Neutrophil (primary cell): Measurements from ENCODE around the gene GP5.

ENCODE experiments used
- H3K27ac ChIP-seq: fragments of 200-600 bp; sonication (generic); 2 replicates; pipeline ENCODE4 v1.5.1; 2016; ENCODE audit warnings: mild to moderate bottlenecking, moderate library complexity
- H3K27me3 ChIP-seq: fragments of 200-600 bp; sonication (generic); 2 replicates; pipeline ENCODE4 v1.6.0; 2016; ENCODE audit warnings: mild to moderate bottlenecking
- H3K36me3 ChIP-seq: fragments of 200-600 bp; sonication (generic); 2 replicates; pipeline ENCODE4 v1.5.1; 2017
- H3K4me1 ChIP-seq, 2 experiments: fragments of 200-600 bp in 1 of 2; sonication (generic) in 1 of 2; 1 replicate in 1 of 2; 2 replicates in 1 of 2; pipeline versions ENCODE4 v1.5.1 to v1.6.1; 2013 to 2016; ENCODE audit warnings: low read depth in 1 of 2, low read length in 1 of 2, mild to moderate bottlenecking in 1 of 2, moderate library complexity in 1 of 2; ENCODE audit not compliant: control insufficient read depth in 1 of 2, insufficient read depth in 1 of 2
- H3K4me3 ChIP-seq, 2 experiments: fragments of 200-600 bp in 1 of 2; sonication (generic) in 1 of 2; 1 replicate in 1 of 2; 2 replicates in 1 of 2; pipeline ENCODE4 v1.5.1; 2013 to 2016; ENCODE audit warnings: low read depth in 1 of 2, low read length in 1 of 2, mild to moderate bottlenecking in 1 of 2, moderate library complexity in 1 of 2
- H3K9me3 ChIP-seq: fragments of 200-600 bp; sonication (generic); 2 replicates; pipeline ENCODE4 v1.5.1; 2016
- TF ChIP-seq, protein P1 (sequence below): fragments of 200-600 bp; sonication (generic); IDR thresholded peaks from 2 replicates; pipeline ENCODE4 v1.5.1; 2016; ENCODE audit warnings: antibody characterized with exemption

Gene GP5

GRCh38 chr3:194392576-194392975 is 6.5 kb downstream of the GP5 start:
- Histone ChIP-seq H3K4me3 (no peak overlapping the region), H3K4me1 (peaks cover 13 to 14% of the 10 kb centered on the region in 2 experiments), H3K36me3 (no peaks in the 10 kb centered on the region), H3K9me3 (no peaks in the 10 kb centered on the region), H3K27ac (no peak overlapping the region), H3K27me3 (peaks cover 85% of the 10 kb centered on the region)
- TF ChIP-seq, protein P1, sequence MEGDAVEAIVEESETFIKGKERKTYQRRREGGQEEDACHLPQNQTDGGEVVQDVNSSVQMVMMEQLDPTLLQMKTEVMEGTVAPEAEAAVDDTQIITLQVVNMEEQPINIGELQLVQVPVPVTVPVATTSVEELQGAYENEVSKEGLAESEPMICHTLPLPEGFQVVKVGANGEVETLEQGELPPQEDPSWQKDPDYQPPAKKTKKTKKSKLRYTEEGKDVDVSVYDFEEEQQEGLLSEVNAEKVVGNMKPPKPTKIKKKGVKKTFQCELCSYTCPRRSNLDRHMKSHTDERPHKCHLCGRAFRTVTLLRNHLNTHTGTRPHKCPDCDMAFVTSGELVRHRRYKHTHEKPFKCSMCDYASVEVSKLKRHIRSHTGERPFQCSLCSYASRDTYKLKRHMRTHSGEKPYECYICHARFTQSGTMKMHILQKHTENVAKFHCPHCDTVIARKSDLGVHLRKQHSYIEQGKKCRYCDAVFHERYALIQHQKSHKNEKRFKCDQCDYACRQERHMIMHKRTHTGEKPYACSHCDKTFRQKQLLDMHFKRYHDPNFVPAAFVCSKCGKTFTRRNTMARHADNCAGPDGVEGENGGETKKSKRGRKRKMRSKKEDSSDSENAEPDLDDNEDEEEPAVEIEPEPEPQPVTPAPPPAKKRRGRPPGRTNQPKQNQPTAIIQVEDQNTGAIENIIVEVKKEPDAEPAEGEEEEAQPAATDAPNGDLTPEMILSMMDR = no peak

DNA sequence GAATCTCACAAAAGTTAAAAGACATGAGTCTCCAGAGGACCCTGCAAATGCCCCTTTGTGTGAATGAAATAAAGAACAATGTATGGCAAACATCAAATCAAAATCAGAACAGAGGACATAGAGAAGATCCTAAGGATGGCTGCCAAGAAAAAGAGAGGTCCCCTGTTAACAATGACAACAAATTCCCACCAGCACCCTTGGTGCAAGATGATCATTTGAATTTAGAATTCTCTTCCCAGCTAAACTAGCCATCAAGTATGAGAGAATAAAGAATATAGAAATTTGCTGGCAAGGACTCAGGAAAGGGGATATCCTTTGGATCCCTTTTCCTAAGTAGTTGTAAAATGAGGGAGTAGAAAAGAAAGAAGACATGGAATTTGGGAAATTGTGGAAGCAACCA is 8.2 kb downstream of the GP5 start:
- no peaks in the 10 kb centered on the region for H3K36me3 ChIP-seq
- TF ChIP-seq, protein P1 = no peak
- peaks cover 79% of the 10 kb centered on the region for H3K27me3 ChIP-seq
- no peaks in the 10 kb centered on the region for H3K9me3 ChIP-seq
- H3K4me1 ChIP-seq = no peaks in the 10 kb centered on the region
- H3K27ac ChIP-seq = no peak overlapping the region
- H3K4me3 ChIP-seq = no peak overlapping the region

GRCh38 chr3:194389269-194389668 is 9.8 kb downstream of the GP5 start:
- Histone ChIP-seq H3K27ac (no peak overlapping the region), H3K9me3 (no peaks in the 10 kb centered on the region), H3K27me3 (peaks cover 74% of the 10 kb centered on the region), H3K36me3 (no peaks in the 10 kb centered on the region), H3K4me3 (no peak overlapping the region), H3K4me1 (no peaks in the 10 kb centered on the region)
- TF ChIP-seq, protein P1 = no peak

- Histone ChIP-seq H3K36me3 (no peaks in the 10 kb centered on the region), H3K27ac (no peak overlapping the region), H3K4me3 (no peak overlapping the region), H3K9me3 (no peaks in the 10 kb centered on the region), H3K27me3 (peaks cover 67% of the 10 kb centered on the region), H3K4me1 (no peaks in the 10 kb centered on the region)
- TF ChIP-seq, protein P1 = no peak
Measured at GRCh38 chr3:194387926-194388418, 11.1 kb downstream of the GP5 start.

GRCh38 chr3:194387276-194387675 is 11.8 kb downstream of the GP5 start:
- Histone ChIP-seq H3K4me1 (no peaks in the 10 kb centered on the region), H3K36me3 (no peaks in the 10 kb centered on the region), H3K27me3 (peaks cover 60% of the 10 kb centered on the region), H3K4me3 (no peak overlapping the region), H3K27ac (no peak overlapping the region), H3K9me3 (no peaks in the 10 kb centered on the region)
- TF ChIP-seq, protein P1 = no peak

GRCh38 chr3:194386648-194387047 is 12.4 kb downstream of the GP5 start:
- H3K27me3 ChIP-seq = peaks cover 54% of the 10 kb centered on the region
- TF ChIP-seq, protein P1 = no peak
- no peak overlapping the region for H3K4me3 ChIP-seq
- H3K9me3 ChIP-seq = no peaks in the 10 kb centered on the region
- no peaks in the 10 kb centered on the region for H3K36me3 ChIP-seq
- no peaks in the 10 kb centered on the region for H3K4me1 ChIP-seq
- H3K27ac ChIP-seq = no peak overlapping the region
